Prostate gland (tissue), 2 donors: Measurements from ENCODE around the gene TMEM258. TPM values are rescaled to one million over a fixed set of nuclear protein-coding genes. Genes with fewer than 3 reads are reported as not detected.

ENCODE experiments used
- DNase-seq: peaks from one replicate; pipeline ENCODE4 v3.0.0-alpha.2; 2019; ENCODE audit warnings: low spot score
- H3K27ac ChIP-seq, 2 donors: fragments of 200-600 bp; sonication (generic); 2 replicates each; pipeline ENCODE4 v1.5.1; 2017 to 2019
- H3K27me3 ChIP-seq: fragments of 200-600 bp; sonication (generic); replicated peaks from 2 replicates; pipeline ENCODE4 v1.5.1; 2019; ENCODE audit not compliant: insufficient read depth
- H3K36me3 ChIP-seq, 2 donors: fragments of 200-600 bp; sonication (generic); 1 replicate in 1 of 2; 2 replicates in 1 of 2; pipeline versions ENCODE4 v1.5.1 to v1.8.1; 2017 to 2019
- H3K4me1 ChIP-seq: fragments of 200-600 bp; sonication (generic); replicated peaks from 2 replicates; pipeline ENCODE4 v1.5.1; 2019
- H3K4me3 ChIP-seq, 2 donors: fragments of 200-600 bp; sonication (generic); 2 replicates each; pipeline ENCODE4 v1.5.1; 2017 to 2019
- H3K9me3 ChIP-seq: fragments of 200-600 bp; sonication (generic); 2 replicates; pipeline ENCODE4 v1.5.1; 2017
- CTCF ChIP-seq, 4 experiments: fragments of 200-600 bp in 2 of 4; fragments of 450-650 bp in 2 of 4; sonication (generic) in 2 of 4; IDR thresholded peaks; 1 replicate in 3 of 4; 2 replicates in 1 of 4; pipeline ENCODE4 v1.5.1; 2016 to 2019; ENCODE audit warnings: antibody characterized with exemption in 4 of 4, mild to moderate bottlenecking in 2 of 4, moderate library complexity in 2 of 4
- POLR2A ChIP-seq: fragments of 450-650 bp; IDR thresholded peaks from one replicate; pipeline ENCODE4 v1.6.1; 2016; ENCODE audit warnings: antibody characterized with exemption, mild to moderate bottlenecking
- POLR2AphosphoS5 ChIP-seq: sonication (generic); formaldehyde crosslinking; IDR thresholded peaks from one replicate; pipeline ENCODE4 v1.6.1; 2017; ENCODE audit warnings: antibody characterized with exemption
- WGBS: methylation state at CpG from one replicate; pipeline ENCODE4 v1.1.5; 2018; 5-methylcytosine and 5-hydroxymethylcytosine counted together
- intact Hi-C: fragments of 100-400 bp; cut with DNase I; formaldehyde crosslinking; loops from one replicate; pipeline ENCODE4 v1.14.2; 2022
- total RNA-seq, 2 donors: library from RNA; depleted of rRNA; stranded (reverse); fragments of >200 nt; gene quantifications; one replicate each; pipeline ENCODE4 v1.1.0, GENCODE V29; 2016

TMEM258 gene
- total RNA-seq, 2 donors from 2014 or later = 34.8 to 82.9 TPM

- DNase-seq = no peak
- H3K36me3 ChIP-seq = peaks cover under 1 to 5% of the 10 kb centered on the region in 2 donors
- no peak for TF ChIP-seq POLR2A
- no peaks in the 10 kb centered on the region for H3K9me3 ChIP-seq
- peak overlapping the region; percentile 63 to 77 for H3K4me3 ChIP-seq
- H3K27me3 ChIP-seq = no peaks in the 10 kb centered on the region
- 2% methylated on average over 29 of the region's 29 CpGs for WGBS
- H3K4me1 ChIP-seq = peaks cover 16% of the 10 kb centered on the region
- H3K27ac ChIP-seq = peak overlapping the region; percentile 88 to 92
- intact Hi-C loops = no loop called here
Observed at GRCh38 chr11:61793083-61793828, 857 bp upstream of the TMEM258 start.

GRCh38 chr11:61791737-61792309, 576 bp downstream of the TMEM258 start:
- intact Hi-C loops = no loop called here
- peaks cover 16% of the 10 kb centered on the region for H3K4me1 ChIP-seq
- DNase-seq = peak; percentile 33
- H3K9me3 ChIP-seq = no peaks in the 10 kb centered on the region
- peak overlapping the region; percentile 63 to 77 for H3K4me3 ChIP-seq
- 2% methylated on average over 14 of the region's 14 CpGs for WGBS
- H3K27me3 ChIP-seq = no peaks in the 10 kb centered on the region
- peaks cover 5 to 11% of the 10 kb centered on the region in 2 donors for H3K36me3 ChIP-seq
- peak overlapping the region; percentile 88 to 92 for H3K27ac ChIP-seq
- no peak for TF ChIP-seq POLR2AphosphoS5
- no peak for TF ChIP-seq CTCF (IDR thresholded peaks at IDR 0.05)
- no peak for TF ChIP-seq POLR2A

GRCh38 chr11:61787928-61788491, 4.4 kb downstream of the TMEM258 start:
- no peak overlapping the region for H3K27ac ChIP-seq
- WGBS = 44% methylated on average over 9 of the region's 9 CpGs
- intact Hi-C loops = no loop called here

GRCh38 chr11:61785837-61786402, 6.5 kb downstream of the TMEM258 start:
- Histone ChIP-seq H3K4me1 (no peaks in the 10 kb centered on the region), H3K4me3 (no peak overlapping the region), H3K27me3 (no peaks in the 10 kb centered on the region), H3K9me3 (no peaks in the 10 kb centered on the region), H3K36me3 (peaks cover 5 to 21% of the 10 kb centered on the region in 2 donors), H3K27ac (no peak overlapping the region)
- TF ChIP-seq POLR2A = no peak
- TF ChIP-seq CTCF (IDR thresholded peaks at IDR 0.05) = no peak
- TF ChIP-seq POLR2AphosphoS5 = no peak
- intact Hi-C loops = no loop called here
- DNase-seq = no peak
- WGBS = 84% methylated on average over 11 of the region's 11 CpGs

More at GRCh38 chr11:61787928-61788491, 4.4 kb downstream of the TMEM258 start:
- TF ChIP-seq CTCF (IDR thresholded peaks at IDR 0.05) (peak in 1 of 4 experiments; percentile 32), POLR2A (no peak)
- Histone ChIP-seq H3K4me3 (no peak overlapping the region), H3K36me3 (peaks cover 5 to 21% of the 10 kb centered on the region in 2 donors), H3K27me3 (no peaks in the 10 kb centered on the region), H3K4me1 (peaks cover 9% of the 10 kb centered on the region), H3K9me3 (no peaks in the 10 kb centered on the region)
- DNase-seq = no peak

- WGBS = 80% methylated on average over 7 of the region's 7 CpGs
- Histone ChIP-seq H3K4me1 (no peaks in the 10 kb centered on the region), H3K9me3 (no peaks in the 10 kb centered on the region), H3K27me3 (no peaks in the 10 kb centered on the region), H3K27ac (no peak overlapping the region), H3K4me3 (no peak overlapping the region), H3K36me3 (peaks cover 2 to 21% of the 10 kb centered on the region in 2 donors)
- TF ChIP-seq POLR2AphosphoS5 = no peak
- TF ChIP-seq POLR2A = no peak
- no peak for TF ChIP-seq CTCF (IDR thresholded peaks at IDR 0.05)
- intact Hi-C loops = no loop called here
- no peak for DNase-seq
Observed at GRCh38 chr11:61784506-61784805, 7.9 kb downstream of the TMEM258 start.
